MCF 10A (cell line): ENCODE results near the gene PEMT. TPM values are rescaled to one million over a fixed set of nuclear protein-coding genes. Genes with fewer than 3 reads are reported as not detected.
"Not testable (repeated sequence)": the region's sequence is repeated elsewhere in the genome, so short reads cannot be mapped to it uniquely, and the experiment has no call there.

ENCODE experiments used
- BruUV-seq: library from RNA; stranded (reverse); fragments of 400-500 nt; replicated peaks from 2 replicates; lab custom pipeline; 2021; lab: Mats Ljungman, UMichigan
- CTCF ChIA-PET: fragments of 300-600 bp; sonication (Branson Sonifier 250); formaldehyde crosslinking; extraction: SDS; loops from one replicate; lab custom pipeline; 2021; ENCODE audit warnings: antibody characterized with exemption, inconsistent platforms; lab: Yijun Ruan, JAX
- POLR2A ChIA-PET: fragments of 300-600, 350-650 bp; sonication (Branson Sonifier 250); formaldehyde crosslinking; extraction: SDS; loops from one replicate; lab custom pipeline; 2020; ENCODE audit warnings: antibody characterized with exemption, inconsistent platforms; lab: Yijun Ruan, JAX
- DNase-seq: peaks from one replicate; pipeline ENCODE4 v3.0.0-alpha.2; 2018; ENCODE audit not compliant: unreplicated experiment
- H3K27ac Mint-ChIP-seq: one replicate; pipeline ENCODE4 v1.8.0; 2022; ENCODE audit warnings: mild to moderate bottlenecking, low read depth, mixed read lengths; ENCODE audit not compliant: unreplicated experiment
- H3K27me3 Mint-ChIP-seq: one replicate; pipeline ENCODE4 v1.8.0; 2022; ENCODE audit warnings: mixed read lengths; ENCODE audit not compliant: insufficient read depth, unreplicated experiment
- H3K36me3 Mint-ChIP-seq: one replicate; pipeline ENCODE4 v1.8.0; 2022; ENCODE audit warnings: mild to moderate bottlenecking, moderate library complexity, mixed read lengths; ENCODE audit not compliant: insufficient read depth, unreplicated experiment
- H3K4me1 Mint-ChIP-seq: one replicate; pipeline ENCODE4 v1.8.0; 2022; ENCODE audit warnings: mixed read lengths; ENCODE audit not compliant: insufficient read depth, unreplicated experiment
- H3K4me3 Mint-ChIP-seq: one replicate; pipeline ENCODE4 v1.8.0; 2022; ENCODE audit warnings: mild to moderate bottlenecking, moderate library complexity, mixed read lengths; ENCODE audit not compliant: unreplicated experiment
- H3K9me3 Mint-ChIP-seq: one replicate; pipeline ENCODE4 v1.8.0; 2022; ENCODE audit warnings: mixed read lengths; ENCODE audit not compliant: unreplicated experiment
- CTCF ChIP-seq: fragments of 200-600 bp; IDR thresholded peaks from one replicate; pipeline ENCODE4 v1.8.0; 2022; ENCODE audit warnings: antibody characterized with exemption, mild to moderate bottlenecking; ENCODE audit not compliant: unreplicated experiment
- intact Hi-C: fragments of 100-400 bp; cut with micrococcal nuclease; formaldehyde crosslinking; loops from 2 replicates; pipeline ENCODE4 v1.14.1; 2022
- total RNA-seq: library from RNA; stranded (reverse); gene quantifications from 2 replicates; pipeline ENCODE4 v1.2.3, GENCODE V29; 2022

PEMT gene
- total RNA-seq, 1 experiment from 2014 or later, result 49.8 TPM

- Mint-ChIP-seq H3K27me3 (no peaks in the 10 kb centered on the region), H3K4me1 (no peaks in the 10 kb centered on the region), H3K4me3 (no peak overlapping the region), H3K36me3 (peaks cover 45% of the 10 kb centered on the region), H3K27ac (no peak overlapping the region), H3K9me3 (no peaks in the 10 kb centered on the region)
- ChIA-PET POLR2A (interaction anchor here (0.7 kb wide), 1 partner anchor 171 kb away, joined by 3 read pairs; no protein-coding TSS in a partner anchor), CTCF (interaction anchor here (0.7 to 1.2 kb wide), 3 partner anchors 76 to 497 kb away, joined by 3 to 5 read pairs (median 4); no protein-coding TSS in a partner anchor)
- no TSS peak for BruUV-seq
- DNase-seq, result no peak
- intact Hi-C loops, result no loop called here
- TF ChIP-seq CTCF, result no peak
Measured at GRCh38 chr17:17492085-17492484, 99.4 kb downstream of the PEMT start.

- POLR2A ChIA-PET, result interaction anchor here (0.5 to 1.2 kb wide), 2 partner anchors 94 to 99 kb away, joined by 4 read pairs; no protein-coding TSS in a partner anchor
- TF ChIP-seq CTCF, result no peak
- no TSS peak for BruUV-seq
- no peaks in the 10 kb centered on the region for H3K27me3 Mint-ChIP-seq
- H3K4me3 Mint-ChIP-seq, result no peak overlapping the region
- H3K9me3 Mint-ChIP-seq, result no peaks in the 10 kb centered on the region
- DNase-seq, result no peak
- no peaks in the 10 kb centered on the region for H3K4me1 Mint-ChIP-seq
- CTCF ChIA-PET, result interaction anchor here (1.0 to 1.7 kb wide), 4 partner anchors 77 to 150 kb away, joined by 3 to 8 read pairs (median 4); no protein-coding TSS in a partner anchor
- peaks cover 46% of the 10 kb centered on the region for H3K36me3 Mint-ChIP-seq
- intact Hi-C loops, result no loop called here
- H3K27ac Mint-ChIP-seq, result no peak overlapping the region
Measured at GRCh38 chr17:17491546-17491988, 99.9 kb downstream of the PEMT start.

GRCh38 chr17:17491031-17491471, 100.5 kb downstream of the PEMT start:
- ChIA-PET CTCF (interaction anchor here (0.6 to 1.7 kb wide), 6 partner anchors 64 to 150 kb away, joined by 3 to 8 read pairs (median 4); no protein-coding TSS in a partner anchor), POLR2A (interaction anchor here (0.5 to 1.2 kb wide), 3 partner anchors 14 to 99 kb away, joined by 3 to 4 read pairs (median 4); no protein-coding TSS in a partner anchor)
- Mint-ChIP-seq H3K4me3 (no peak overlapping the region), H3K4me1 (no peaks in the 10 kb centered on the region), H3K36me3 (peaks cover 46% of the 10 kb centered on the region), H3K27me3 (no peaks in the 10 kb centered on the region), H3K27ac (no peak overlapping the region), H3K9me3 (no peaks in the 10 kb centered on the region)
- BruUV-seq, result no TSS peak
- no peak for DNase-seq
- intact Hi-C loops, result no loop called here
- no peak for TF ChIP-seq CTCF

GRCh38 chr17:17487998-17488397, 103.5 kb downstream of the PEMT start:
- POLR2A ChIA-PET, result no interaction called here
- no peak for TF ChIP-seq CTCF
- Mint-ChIP-seq H3K27ac (no peak overlapping the region), H3K4me1 (peaks cover 2% of the 10 kb centered on the region), H3K9me3 (no peaks in the 10 kb centered on the region), H3K27me3 (no peaks in the 10 kb centered on the region), H3K4me3 (no peak overlapping the region), H3K36me3 (peaks cover 48% of the 10 kb centered on the region)
- DNase-seq, result no peak
- BruUV-seq, result no TSS peak
- intact Hi-C loops, result no loop called here
- CTCF ChIA-PET, result no interaction called here

- peaks cover 39% of the 10 kb centered on the region for H3K36me3 Mint-ChIP-seq
- H3K27me3 Mint-ChIP-seq, H3K4me3 Mint-ChIP-seq, H3K27ac Mint-ChIP-seq, POLR2A ChIA-PET, H3K9me3 Mint-ChIP-seq, DNase-seq, H3K4me1 Mint-ChIP-seq, BruUV-seq, intact Hi-C loops: not testable (repeated sequence)
- CTCF ChIA-PET, result interaction anchor here (2.0 kb wide), 1 partner anchor 10 kb away, joined by 6 read pairs; the partner anchor contains the start of gene RASD1
Measured at GRCh38 chr17:17486416-17486815, 105.1 kb downstream of the PEMT start.
